Measurements from ENCODE around the gene CCDC88C.

CCDC88C gene

DNA sequence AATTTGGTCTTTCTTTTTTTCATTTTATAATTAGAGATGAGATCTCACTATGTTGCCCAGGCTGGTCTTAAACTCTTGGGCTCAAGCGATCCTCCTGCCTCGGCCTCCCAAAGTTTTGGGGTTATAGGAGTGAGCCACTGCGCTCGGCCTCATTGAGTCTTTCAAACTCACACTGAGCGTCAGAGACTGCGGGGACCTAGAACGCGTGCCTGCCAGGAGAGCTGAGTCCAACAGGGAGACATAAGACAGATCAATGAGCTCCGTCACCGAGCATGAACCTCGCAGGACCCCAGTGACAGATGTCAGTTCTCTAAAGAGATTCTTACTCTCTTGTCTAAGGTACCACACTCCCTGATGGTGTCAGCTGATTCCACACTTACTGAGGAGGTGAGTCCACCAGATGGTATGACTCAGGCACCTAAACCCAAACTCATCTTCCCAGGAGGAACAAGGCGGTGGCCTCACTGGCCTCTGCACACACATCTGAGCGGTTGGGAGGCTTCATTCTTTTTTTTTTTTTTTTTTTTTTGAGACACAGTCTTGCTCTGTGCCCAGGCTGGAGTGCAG lies 58.9 kb downstream of the CCDC88C start:
- no peaks in the 10 kb centered on the region for H3K9me3 ChIP-seq (ENCODE audit: control extremely low read depth in 1 of 5, control insufficient read depth in 4 of 5, insufficient read depth in 2 of 5, low read depth in 1 of 5, low read length in 4 of 5)
- no peak for DNase-seq
- H3K27me3 ChIP-seq (replicated peaks in 2 of 5; ENCODE audit: control insufficient read depth in 4 of 5, insufficient read depth in 5 of 5, low read length in 4 of 5) = no peaks in the 10 kb centered on the region
- H3K36me3 ChIP-seq (ENCODE audit: control insufficient read depth in 4 of 4, insufficient read depth in 4 of 4, low read length in 3 of 4) = peaks cover 5 to 30% (median 23%) of the 10 kb centered on the region in 4 experiments
- WGBS (ENCODE audit: insufficient coverage) = 95% methylated on average over 10 of the region's 13 CpGs
- CTCF ChIA-PET = interaction anchor here (0.7 to 2.0 kb wide), 3 partner anchors 14 to 62 kb away, joined by 3 to 6 read pairs (median 5); no protein-coding TSS in a partner anchor
- H3K4me1 ChIP-seq (ENCODE audit: control extremely low read depth in 1 of 4, control insufficient read depth in 4 of 4, insufficient read depth in 4 of 4, low read length in 3 of 4) = peaks cover 11 to 49% (median 26%) of the 10 kb centered on the region in 4 experiments
- no peak overlapping the region for H3K27ac ChIP-seq (ENCODE audit: insufficient read depth in 1 of 2, low read depth in 1 of 2, low read length in 2 of 2, poor library complexity in 1 of 2, severe bottlenecking in 2 of 2)
- no peak overlapping the region for H3K4me3 ChIP-seq (ENCODE audit: control insufficient read depth in 1 of 7, extremely low read depth in 1 of 7, insufficient read depth in 4 of 7, low read depth in 2 of 7, low read length in 6 of 7)
- POLR2A ChIA-PET = no interaction called here

DNA sequence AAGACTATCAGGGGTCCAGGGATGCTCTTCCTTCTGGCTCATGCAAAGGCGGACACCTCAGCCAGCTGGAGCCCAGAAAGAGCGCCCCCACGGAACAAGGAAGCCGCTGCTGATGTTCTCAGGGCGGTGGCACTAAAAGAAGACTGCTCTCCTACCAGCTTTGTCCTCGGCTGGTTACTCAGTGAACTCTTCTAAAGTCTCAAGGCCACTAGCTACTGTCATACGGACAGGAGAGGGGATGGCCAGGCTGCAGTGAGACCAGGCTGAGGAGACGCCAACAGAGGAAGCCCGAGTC lies 59.6 kb downstream of the CCDC88C start:
- no peak for DNase-seq
- 98% methylated on average over 8 of the region's 9 CpGs for WGBS (ENCODE audit: insufficient coverage)
- Histone ChIP-seq H3K9me3 (ENCODE audit: control extremely low read depth in 1 of 5, control insufficient read depth in 4 of 5, insufficient read depth in 2 of 5, low read depth in 1 of 5, low read length in 4 of 5) (no peaks in the 10 kb centered on the region), H3K27ac (ENCODE audit: insufficient read depth in 1 of 2, low read depth in 1 of 2, low read length in 2 of 2, poor library complexity in 1 of 2, severe bottlenecking in 2 of 2) (no peak overlapping the region), H3K4me3 (ENCODE audit: control insufficient read depth in 1 of 7, extremely low read depth in 1 of 7, insufficient read depth in 4 of 7, low read depth in 2 of 7, low read length in 6 of 7) (no peak overlapping the region), H3K27me3 (replicated peaks in 2 of 5; ENCODE audit: control insufficient read depth in 4 of 5, insufficient read depth in 5 of 5, low read length in 4 of 5) (no peaks in the 10 kb centered on the region), H3K4me1 (ENCODE audit: control extremely low read depth in 1 of 4, control insufficient read depth in 4 of 4, insufficient read depth in 4 of 4, low read length in 3 of 4) (peaks cover 10 to 42% (median 23%) of the 10 kb centered on the region in 4 experiments), H3K36me3 (ENCODE audit: control insufficient read depth in 4 of 4, insufficient read depth in 4 of 4, low read length in 3 of 4) (peaks cover 5 to 34% (median 28%) of the 10 kb centered on the region in 4 experiments)
- ChIA-PET CTCF (interaction anchor here (0.6 to 3.3 kb wide), 5 partner anchors 9 to 430 kb away, joined by 3 to 17 read pairs (median 6); no protein-coding TSS in a partner anchor), POLR2A (no interaction called here)

DNA sequence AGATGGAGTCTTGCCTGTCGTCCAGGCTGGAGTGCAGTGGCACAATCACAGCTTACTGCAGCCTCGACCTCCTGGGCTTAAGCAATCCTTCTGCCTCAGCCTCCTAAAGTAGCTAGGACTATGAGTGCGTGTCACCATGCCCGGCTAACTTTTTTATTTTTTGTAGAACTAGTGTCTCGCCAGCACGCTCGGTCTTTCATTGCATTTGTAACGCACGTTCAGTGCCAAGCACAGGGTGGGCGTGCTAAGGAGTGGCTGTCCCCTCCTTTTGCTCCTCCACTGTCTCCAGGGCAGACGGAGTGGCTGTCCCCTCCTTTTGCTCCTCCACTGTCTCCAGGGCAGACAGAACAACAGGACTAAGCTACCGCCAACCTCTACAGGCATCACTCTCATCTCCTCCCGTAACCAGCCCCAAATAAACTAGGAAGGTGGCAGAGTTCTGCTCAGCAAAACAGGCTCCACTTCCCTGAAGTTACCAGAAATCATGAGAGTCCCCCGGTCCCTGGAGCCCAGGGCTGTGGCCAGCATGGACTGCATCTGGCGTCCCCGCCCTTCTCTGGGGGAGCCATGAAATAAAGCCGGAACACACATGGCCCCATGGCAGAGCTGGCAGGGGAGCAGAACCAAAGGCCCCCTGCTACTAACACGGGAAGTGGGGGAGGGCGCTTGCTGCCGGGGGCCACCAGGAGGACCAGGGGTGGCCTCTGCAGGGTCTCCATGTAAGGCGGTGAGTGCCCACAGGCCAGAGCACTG lies 60.2 kb downstream of the CCDC88C start:
- POLR2A ChIA-PET = no interaction called here
- Histone ChIP-seq H3K27me3 (replicated peaks in 2 of 5; ENCODE audit: control insufficient read depth in 4 of 5, insufficient read depth in 5 of 5, low read length in 4 of 5) (no peaks in the 10 kb centered on the region), H3K4me1 (ENCODE audit: control extremely low read depth in 1 of 4, control insufficient read depth in 4 of 4, insufficient read depth in 4 of 4, low read length in 3 of 4) (peaks cover 9 to 39% (median 25%) of the 10 kb centered on the region in 4 experiments), H3K4me3 (ENCODE audit: control insufficient read depth in 1 of 7, extremely low read depth in 1 of 7, insufficient read depth in 4 of 7, low read depth in 2 of 7, low read length in 6 of 7) (no peak overlapping the region), H3K9me3 (ENCODE audit: control extremely low read depth in 1 of 5, control insufficient read depth in 4 of 5, insufficient read depth in 2 of 5, low read depth in 1 of 5, low read length in 4 of 5) (no peaks in the 10 kb centered on the region), H3K36me3 (ENCODE audit: control insufficient read depth in 4 of 4, insufficient read depth in 4 of 4, low read length in 3 of 4) (peaks cover 5 to 35% (median 29%) of the 10 kb centered on the region in 4 experiments), H3K27ac (ENCODE audit: insufficient read depth in 1 of 2, low read depth in 1 of 2, low read length in 2 of 2, poor library complexity in 1 of 2, severe bottlenecking in 2 of 2) (no peak overlapping the region)
- WGBS (ENCODE audit: insufficient coverage) = 96% methylated on average over 19 of the region's 21 CpGs
- DNase-seq = no peak
- CTCF ChIA-PET = interaction anchor here (0.6 to 3.3 kb wide), 9 partner anchors 9 to 429 kb away, joined by 3 to 17 read pairs (median 5); partner anchors contain the start of gene CCDC88C

DNA sequence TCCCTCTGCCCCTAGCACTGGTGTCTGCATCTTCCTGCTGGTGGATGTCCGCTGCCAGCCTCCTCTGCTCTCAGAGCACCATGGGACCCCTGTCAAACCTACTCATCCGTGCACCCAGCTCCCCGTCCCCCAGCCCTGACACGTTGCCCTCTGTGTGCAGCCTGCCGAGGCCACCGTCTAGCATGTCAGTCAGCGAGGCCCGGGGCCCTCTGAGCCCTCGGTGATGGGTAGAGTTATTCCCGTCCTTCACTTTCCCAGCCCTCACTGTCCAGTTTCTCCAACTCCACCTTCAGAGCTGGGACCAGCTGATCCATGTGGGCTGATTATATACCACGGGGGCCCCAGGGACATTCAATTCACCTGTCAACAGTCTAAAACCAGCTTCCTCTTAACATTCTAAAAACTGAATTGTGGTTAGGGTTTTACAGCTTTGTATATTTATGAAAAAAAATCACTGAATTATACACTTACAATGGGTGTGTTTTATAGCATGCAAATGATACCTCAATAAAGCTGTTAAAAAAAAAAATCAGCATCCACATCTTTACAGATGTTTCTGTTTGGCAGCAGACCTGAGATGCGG lies 61.3 kb downstream of the CCDC88C start:
- Histone ChIP-seq H3K36me3 (ENCODE audit: control insufficient read depth in 4 of 4, insufficient read depth in 4 of 4, low read length in 3 of 4) (peaks cover 5 to 35% (median 31%) of the 10 kb centered on the region in 4 experiments), H3K27ac (ENCODE audit: insufficient read depth in 1 of 2, low read depth in 1 of 2, low read length in 2 of 2, poor library complexity in 1 of 2, severe bottlenecking in 2 of 2) (no peak overlapping the region), H3K4me3 (ENCODE audit: control insufficient read depth in 1 of 7, extremely low read depth in 1 of 7, insufficient read depth in 4 of 7, low read depth in 2 of 7, low read length in 6 of 7) (no peak overlapping the region), H3K4me1 (ENCODE audit: control extremely low read depth in 1 of 4, control insufficient read depth in 4 of 4, insufficient read depth in 4 of 4, low read length in 3 of 4) (peaks cover 9 to 38% (median 29%) of the 10 kb centered on the region in 4 experiments), H3K9me3 (ENCODE audit: control extremely low read depth in 1 of 5, control insufficient read depth in 4 of 5, insufficient read depth in 2 of 5, low read depth in 1 of 5, low read length in 4 of 5) (no peaks in the 10 kb centered on the region), H3K27me3 (replicated peaks in 2 of 5; ENCODE audit: control insufficient read depth in 4 of 5, insufficient read depth in 5 of 5, low read length in 4 of 5) (no peaks in the 10 kb centered on the region)
- CTCF ChIA-PET = interaction anchor here (0.6 to 3.3 kb wide), 19 partner anchors 9 to 65 kb away, joined by 3 to 17 read pairs (median 4); partner anchors contain the start of gene CCDC88C
- POLR2A ChIA-PET = no interaction called here
- 72% methylated on average over 7 of the region's 12 CpGs for WGBS (ENCODE audit: insufficient coverage)
- DNase-seq = peak in 1 of 3 donors; percentile 39

DNA sequence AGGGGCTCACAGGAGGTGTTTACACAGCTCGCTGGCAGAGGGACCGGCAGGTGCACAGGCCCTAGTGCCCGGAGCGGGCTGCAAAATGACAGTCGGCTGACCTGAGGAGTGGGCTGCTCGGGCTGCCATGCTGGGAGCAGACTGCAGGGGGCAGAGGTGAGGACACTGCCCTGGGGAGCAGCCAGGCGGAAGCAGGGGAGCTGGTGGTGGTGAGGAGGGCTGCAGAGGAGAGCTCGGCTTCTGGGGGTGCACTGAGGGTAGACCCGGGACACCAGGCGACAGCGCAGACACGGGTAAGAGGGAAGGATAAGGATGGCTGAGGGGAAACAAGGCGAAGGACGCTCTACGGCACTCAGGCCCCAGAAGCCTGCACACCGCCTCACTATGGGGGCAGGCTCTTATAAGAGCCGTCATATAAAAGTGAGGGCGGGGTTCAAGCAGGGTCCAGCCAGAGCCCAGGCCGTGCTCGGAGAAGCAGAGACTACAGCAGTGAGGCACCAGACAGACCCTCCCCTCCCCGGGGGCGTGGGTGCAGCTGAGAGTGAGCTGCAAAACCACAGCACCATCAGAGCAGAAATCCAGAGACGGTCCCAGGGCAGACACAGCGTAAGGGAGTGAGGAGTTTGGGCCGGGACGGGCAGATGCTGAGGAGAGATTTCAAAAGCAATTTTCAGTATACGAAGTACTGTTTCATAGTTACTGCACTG lies 62.5 kb downstream of the CCDC88C start:
- Histone ChIP-seq H3K27ac (ENCODE audit: insufficient read depth in 1 of 2, low read depth in 1 of 2, low read length in 2 of 2, poor library complexity in 1 of 2, severe bottlenecking in 2 of 2) (no peak overlapping the region), H3K27me3 (replicated peaks in 2 of 5; ENCODE audit: control insufficient read depth in 4 of 5, insufficient read depth in 5 of 5, low read length in 4 of 5) (no peaks in the 10 kb centered on the region), H3K36me3 (ENCODE audit: control insufficient read depth in 4 of 4, insufficient read depth in 4 of 4, low read length in 3 of 4) (peaks cover 5 to 35% (median 31%) of the 10 kb centered on the region in 4 experiments), H3K4me3 (ENCODE audit: control insufficient read depth in 1 of 7, extremely low read depth in 1 of 7, insufficient read depth in 4 of 7, low read depth in 2 of 7, low read length in 6 of 7) (no peak overlapping the region), H3K4me1 (ENCODE audit: control extremely low read depth in 1 of 4, control insufficient read depth in 4 of 4, insufficient read depth in 4 of 4, low read length in 3 of 4) (peaks cover 9 to 48% (median 33%) of the 10 kb centered on the region in 4 experiments), H3K9me3 (ENCODE audit: control extremely low read depth in 1 of 5, control insufficient read depth in 4 of 5, insufficient read depth in 2 of 5, low read depth in 1 of 5, low read length in 4 of 5) (no peaks in the 10 kb centered on the region)
- ChIA-PET POLR2A (no interaction called here), CTCF (interaction anchor here (0.5 to 3.3 kb wide), 15 partner anchors 9 to 65 kb away, joined by 3 to 17 read pairs (median 3); partner anchors contain the start of gene CCDC88C)
- 94% methylated on average over 27 of the region's 27 CpGs for WGBS (ENCODE audit: insufficient coverage)
- DNase-seq = no peak

DNA sequence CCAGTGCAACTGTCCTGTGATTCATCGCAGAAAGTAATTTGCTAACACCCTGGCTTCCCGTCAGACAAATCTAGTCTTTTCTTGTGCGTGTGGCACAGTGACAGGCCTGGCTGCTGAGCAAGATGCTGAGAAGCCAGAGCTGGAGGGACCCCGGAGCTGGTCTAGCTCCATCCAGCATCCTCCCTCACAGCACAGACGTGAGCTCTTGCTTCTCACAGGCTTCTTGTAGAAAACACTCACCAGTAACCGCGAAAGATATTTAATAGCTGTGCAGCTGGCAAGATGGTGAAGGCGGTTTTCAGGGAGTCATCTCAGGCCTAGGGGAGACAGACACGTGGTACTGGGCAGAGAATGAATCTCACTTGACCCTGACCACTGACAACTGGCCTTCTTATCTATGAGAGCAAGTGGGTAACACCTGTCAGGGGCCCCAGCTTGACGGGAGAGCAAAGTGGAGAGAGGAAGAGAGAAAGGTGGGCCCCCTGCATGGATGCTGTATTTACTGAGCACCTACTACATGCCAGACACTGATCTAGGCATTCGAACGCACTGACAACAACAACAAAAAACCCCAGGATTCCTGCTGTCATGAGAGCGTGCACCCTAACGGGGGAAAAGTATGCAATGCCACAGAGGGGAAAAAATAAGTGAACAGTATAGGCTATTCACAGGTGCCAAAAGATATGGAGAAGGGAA lies 63.3 kb downstream of the CCDC88C start:
- Histone ChIP-seq H3K9me3 (ENCODE audit: control extremely low read depth in 1 of 5, control insufficient read depth in 4 of 5, insufficient read depth in 2 of 5, low read depth in 1 of 5, low read length in 4 of 5) (no peaks in the 10 kb centered on the region), H3K4me1 (ENCODE audit: control extremely low read depth in 1 of 4, control insufficient read depth in 4 of 4, insufficient read depth in 4 of 4, low read length in 3 of 4) (peaks cover 9 to 53% (median 34%) of the 10 kb centered on the region in 4 experiments), H3K4me3 (ENCODE audit: control insufficient read depth in 1 of 7, extremely low read depth in 1 of 7, insufficient read depth in 4 of 7, low read depth in 2 of 7, low read length in 6 of 7) (no peak overlapping the region), H3K27ac (ENCODE audit: insufficient read depth in 1 of 2, low read depth in 1 of 2, low read length in 2 of 2, poor library complexity in 1 of 2, severe bottlenecking in 2 of 2) (no peak overlapping the region), H3K36me3 (ENCODE audit: control insufficient read depth in 4 of 4, insufficient read depth in 4 of 4, low read length in 3 of 4) (peaks cover 7 to 34% (median 29%) of the 10 kb centered on the region in 4 experiments), H3K27me3 (replicated peaks in 2 of 5; ENCODE audit: control insufficient read depth in 4 of 5, insufficient read depth in 5 of 5, low read length in 4 of 5) (no peaks in the 10 kb centered on the region)
- DNase-seq = no peak
- POLR2A ChIA-PET = no interaction called here
- 93% methylated on average over 8 of the region's 14 CpGs for WGBS (ENCODE audit: insufficient coverage)
- CTCF ChIA-PET = interaction anchor here (0.8 to 4.7 kb wide), 8 partner anchors 11 to 50 kb away, joined by 3 to 19 read pairs (median 4); no protein-coding TSS in a partner anchor

Data from common myeloid progenitor, CD34-positive (primary cell).